OCI-LY7 (cell line): ENCODE measurements around the gene RTEL1. TPM values are rescaled to one million over a fixed set of nuclear protein-coding genes. Genes with fewer than 3 reads are reported as not detected.

ENCODE experiments used
- BruUV-seq: library from RNA; stranded (reverse); fragments of 400-500 nt; replicated peaks from 2 replicates; lab custom pipeline; 2021; lab: Mats Ljungman, UMichigan
- CTCF ChIA-PET: fragments of 300-600 bp; sonication (Branson Sonifier 250); formaldehyde crosslinking; loops from one replicate; lab custom pipeline; 2022; ENCODE audit warnings: antibody characterized with exemption; ENCODE audit not compliant: unreplicated experiment; lab: Charles Lee
- POLR2A ChIA-PET: fragments of 300-600 bp; sonication (Branson Sonifier 250); formaldehyde crosslinking; loops from one replicate; lab custom pipeline; 2022; ENCODE audit warnings: antibody characterized with exemption; lab: Charles Lee
- DNase-seq: peaks from one replicate; pipeline ENCODE4 v3.0.0-alpha.2; 2015; ENCODE audit warnings: low spot score
- H2AFZ ChIP-seq: fragments of 200-600 bp; sonication (generic), shearing (Covaris generic); 2 replicates; pipeline ENCODE4 v1.6.1; 2014; ENCODE audit warnings: mild to moderate bottlenecking, antibody characterized with exemption, low read length, moderate library complexity
- H3K27ac ChIP-seq: fragments of 200-600 bp; sonication (generic); 2 replicates; pipeline ENCODE4 v1.5.1; 2014; ENCODE audit warnings: mixed run types, low read depth, mild to moderate bottlenecking, moderate library complexity, low read length, inconsistent platforms; ENCODE audit not compliant: poor library complexity, severe bottlenecking
- H3K36me3 ChIP-seq: fragments of 200-600 bp; sonication (generic); 2 replicates; pipeline ENCODE4 v1.6.1; 2014; ENCODE audit warnings: mild to moderate bottlenecking, antibody characterized with exemption, low read length, moderate library complexity, mixed read lengths; ENCODE audit not compliant: insufficient read depth
- H3K4me1 ChIP-seq: fragments of 200-600 bp; sonication (generic); 2 replicates; pipeline ENCODE4 v1.5.1; 2014; ENCODE audit warnings: mild to moderate bottlenecking, low read length; ENCODE audit not compliant: insufficient read depth, poor library complexity, severe bottlenecking
- H3K4me2 ChIP-seq: fragments of 200-600 bp; sonication (generic); 2 replicates; pipeline ENCODE4 v1.6.1; 2014; ENCODE audit warnings: mild to moderate bottlenecking, low read length
- H3K4me3 ChIP-seq: fragments of 200-600 bp; sonication (generic); 2 replicates; pipeline ENCODE4 v1.5.1; 2014; ENCODE audit warnings: mild to moderate bottlenecking, low read depth, low read length; ENCODE audit not compliant: poor library complexity, severe bottlenecking
- H3K79me2 ChIP-seq: fragments of 200-600 bp; sonication (generic); 2 replicates; pipeline ENCODE4 v1.6.1; 2016; ENCODE audit warnings: low read depth, mild to moderate bottlenecking, low read length, moderate library complexity, mixed read lengths; ENCODE audit not compliant: insufficient read depth
- H3K9me2 ChIP-seq: fragments of 200-600 bp; sonication (generic); 2 replicates; pipeline ENCODE4 v1.6.1; 2016; ENCODE audit warnings: mild to moderate bottlenecking, low read length, mixed read lengths; ENCODE audit not compliant: insufficient read depth
- H3K9me3 ChIP-seq: fragments of 200-600 bp; sonication (generic); 2 replicates; pipeline ENCODE4 v1.6.1; 2014; ENCODE audit warnings: mild to moderate bottlenecking, mixed run types, low read length, mixed read lengths
- H4K20me1 ChIP-seq: fragments of 200-600 bp; sonication (generic); 2 replicates; pipeline ENCODE4 v1.6.1; 2014; ENCODE audit warnings: mild to moderate bottlenecking, antibody characterized with exemption, low read length, moderate library complexity, mixed read lengths; ENCODE audit not compliant: insufficient read depth
- CTCF ChIP-seq: fragments of 200-600 bp; sonication (generic); conservative IDR thresholded peaks from 2 replicates; pipeline ENCODE4 v1.5.1; 2014; ENCODE audit warnings: mild to moderate bottlenecking, antibody characterized with exemption, low read length, moderate library complexity, mixed read lengths
- EZH2phosphoT487 ChIP-seq: fragments of 200-600 bp; sonication (generic); IDR thresholded peaks from 2 replicates; pipeline ENCODE4 v1.6.1; 2018; ENCODE audit warnings: low read depth, borderline replicate concordance, mild to moderate bottlenecking, mixed run types, antibody characterized with exemption, low read length, moderate library complexity, mixed read lengths
- intact Hi-C: fragments of 100-400 bp; cut with micrococcal nuclease; formaldehyde crosslinking; loops from one replicate; pipeline ENCODE4 v1.10.0; 2022; ENCODE audit not compliant: unreplicated experiment
- total RNA-seq, 2 experiments: library from RNA; depleted of rRNA in 1 of 2; stranded (reverse); fragments of >200 nt in 1 of 2; shearing (Covaris generic) in 1 of 2; gene quantifications; 2 replicates each; pipeline ENCODE4 v1.2.3, GENCODE V29; 2014 to 2022

RTEL1 gene
- total RNA-seq, 2 experiments from 2014 or later = 22.5 to 47.2 TPM

- no peak for DNase-seq
- peak overlapping the region; percentile 97 for H3K4me3 ChIP-seq
- no peak overlapping the region for H2AFZ ChIP-seq
- H3K4me2 ChIP-seq = peak overlapping the region; percentile 79
- H3K27ac ChIP-seq = peak overlapping the region; percentile 71
- ChIA-PET CTCF (interaction anchor here (0.8 kb wide), 1 partner anchor 30 kb away, joined by 5 read pairs; the partner anchor contains the start of gene LIME1), POLR2A (interaction anchor here (0.7 kb wide), 1 partner anchor 65 kb away, joined by 4 read pairs; no protein-coding TSS in a partner anchor)
- no peaks in the 10 kb centered on the region for H3K9me3 ChIP-seq
- H3K79me2 ChIP-seq = peaks cover 53% of the 10 kb centered on the region
- peaks cover 63% of the 10 kb centered on the region for H3K36me3 ChIP-seq
- peaks cover 28% of the 10 kb centered on the region for H3K4me1 ChIP-seq
- BruUV-seq = TSS peak; percentile 61
- H3K9me2 ChIP-seq = no peaks in the 10 kb centered on the region
- intact Hi-C loops = loop anchor here (2.0 to 5.0 kb wide), 2 partner anchors 41 to 81 kb away; no protein-coding TSS in a partner anchor
- H4K20me1 ChIP-seq = peaks cover 8% of the 10 kb centered on the region; the same call in 1 of the 2 replicates
- TF ChIP-seq CTCF = no peak
- no peak for TF ChIP-seq EZH2phosphoT487
These were observed 48.0 kb downstream of the RTEL1 start for GRCh38 chr20:63706027-63706695.

- TF ChIP-seq EZH2phosphoT487 = no peak
- peak; percentile 90 for TF ChIP-seq CTCF
- intact Hi-C loops = loop anchor here (1.0 to 5.0 kb wide), 5 partner anchors 21 to 157 kb away; partner anchors contain the start of gene LIME1
- BruUV-seq = no TSS peak
- peak overlapping the region; percentile 79 for H3K4me2 ChIP-seq
- CTCF ChIA-PET = interaction anchor here (0.5 to 1.2 kb wide), 5 partner anchors 19 to 169 kb away, joined by 3 to 5 read pairs (median 3); partner anchors contain the start of gene LIME1
- peak; percentile 74 for DNase-seq
- H2AFZ ChIP-seq = peak overlapping the region; percentile 39; the same call in 1 of the 2 replicates
- peaks cover 71% of the 10 kb centered on the region for H3K36me3 ChIP-seq
- H4K20me1 ChIP-seq = peaks cover 8% of the 10 kb centered on the region; the same call in 1 of the 2 replicates
- H3K9me2 ChIP-seq = no peaks in the 10 kb centered on the region
- peaks cover 61% of the 10 kb centered on the region for H3K79me2 ChIP-seq
- POLR2A ChIA-PET = interaction anchor here (0.6 to 2.2 kb wide), 3 partner anchors 30 to 66 kb away, joined by 3 to 13 read pairs (median 5); partner anchors contain the start of gene LIME1
- H3K27ac ChIP-seq = peak overlapping the region; percentile 71
- peak overlapping the region; percentile 97 for H3K4me3 ChIP-seq
- peaks cover 31% of the 10 kb centered on the region for H3K4me1 ChIP-seq
- H3K9me3 ChIP-seq = peaks cover 5% of the 10 kb centered on the region
These were observed 48.9 kb downstream of the RTEL1 start for GRCh38 chr20:63706852-63707557.
